Measurements from ENCODE around the gene SEC24D.

DNA sequence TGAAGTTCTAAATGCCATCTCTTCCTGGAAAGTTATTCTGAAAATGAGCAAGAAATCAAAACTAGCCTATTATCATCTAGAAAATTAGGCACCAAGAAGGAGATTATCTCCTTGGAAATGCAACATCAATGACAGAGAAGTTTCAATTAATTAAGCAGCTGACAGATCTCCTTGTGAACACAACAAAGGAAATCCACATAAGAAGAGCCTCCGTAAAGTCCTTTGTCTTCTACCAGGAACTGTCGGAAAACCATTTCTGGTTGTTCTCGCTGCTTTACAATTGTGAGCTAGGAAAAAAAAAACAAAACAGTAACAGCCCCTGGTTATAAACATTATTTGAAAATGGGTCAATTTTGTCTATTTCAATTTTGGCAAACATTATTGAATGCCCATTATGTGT, 112.6 kb downstream of the SEC24D start:
- no peak for TF ChIP-seq ZFX (IDR thresholded peaks at IDR 0.05; ENCODE audit: borderline replicate concordance)
- TF ChIP-seq, protein P1, sequence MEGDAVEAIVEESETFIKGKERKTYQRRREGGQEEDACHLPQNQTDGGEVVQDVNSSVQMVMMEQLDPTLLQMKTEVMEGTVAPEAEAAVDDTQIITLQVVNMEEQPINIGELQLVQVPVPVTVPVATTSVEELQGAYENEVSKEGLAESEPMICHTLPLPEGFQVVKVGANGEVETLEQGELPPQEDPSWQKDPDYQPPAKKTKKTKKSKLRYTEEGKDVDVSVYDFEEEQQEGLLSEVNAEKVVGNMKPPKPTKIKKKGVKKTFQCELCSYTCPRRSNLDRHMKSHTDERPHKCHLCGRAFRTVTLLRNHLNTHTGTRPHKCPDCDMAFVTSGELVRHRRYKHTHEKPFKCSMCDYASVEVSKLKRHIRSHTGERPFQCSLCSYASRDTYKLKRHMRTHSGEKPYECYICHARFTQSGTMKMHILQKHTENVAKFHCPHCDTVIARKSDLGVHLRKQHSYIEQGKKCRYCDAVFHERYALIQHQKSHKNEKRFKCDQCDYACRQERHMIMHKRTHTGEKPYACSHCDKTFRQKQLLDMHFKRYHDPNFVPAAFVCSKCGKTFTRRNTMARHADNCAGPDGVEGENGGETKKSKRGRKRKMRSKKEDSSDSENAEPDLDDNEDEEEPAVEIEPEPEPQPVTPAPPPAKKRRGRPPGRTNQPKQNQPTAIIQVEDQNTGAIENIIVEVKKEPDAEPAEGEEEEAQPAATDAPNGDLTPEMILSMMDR (IDR thresholded peaks at IDR 0.05) = no peak
